Measurements from ENCODE around the gene SYNGR2. TPM values are rescaled to one million over a fixed set of nuclear protein-coding genes. Genes with fewer than 3 reads are reported as not detected.

The SYNGR2 gene
- total and polyA plus RNA-seq, 9 of the 15 experiments (the other 6 are each of a cell fraction or from before 2014, with no cell fraction given), result 1.4 to 173 (median 87.8) TPM

- in situ Hi-C loops (cut with MboI), result no loop called here
- H3K27ac ChIP-seq (ENCODE audit: extremely low read depth, low read depth, low read length), result peak overlapping the region; percentile 76
- no peaks in the 10 kb centered on the region for H3K9me3 ChIP-seq (replicated peaks; ENCODE audit: control insufficient read depth, insufficient read depth, low read depth, low read length)
- no TSS peak for BruUV-seq (replicated peaks)
- peak; percentile 60 to 84 (median 68) for DNase-seq (ENCODE audit: extremely low read depth in 1 of 4, low spot score in 3 of 4)
- H3K27me3 ChIP-seq (ENCODE audit: control insufficient read depth in 2 of 2, insufficient read depth in 2 of 2, low read length in 2 of 2), result no peaks in the 10 kb centered on the region
- H4K20me1 ChIP-seq (replicated peaks; ENCODE audit: control insufficient read depth, insufficient read depth, low read length), result no peaks in the 10 kb centered on the region
- H3K79me2 ChIP-seq (ENCODE audit: control insufficient read depth, insufficient read depth, low read length), result peaks cover 12% of the 10 kb centered on the region; the same call in 2 of the 3 replicates
- peak overlapping the region; percentile 44 to 90 for H3K9ac ChIP-seq (ENCODE audit: insufficient read depth in 1 of 2, low read depth in 2 of 2, low read length in 2 of 2)
- H3K36me3 ChIP-seq (ENCODE audit: control insufficient read depth, insufficient read depth, low read length), result no peaks in the 10 kb centered on the region
- H3K4me1 ChIP-seq (replicated peaks in 1 of 2; ENCODE audit: control insufficient read depth in 2 of 2, insufficient read depth in 2 of 2, low read length in 2 of 2), result peaks cover 70 to 99% of the 10 kb centered on the region in 2 experiments
- intact Hi-C loops (cut with micrococcal nuclease), result loop anchor here (2.0 to 5.0 kb wide), 2 partner anchors 50 to 53 kb away; partner anchors contain the start of genes AFMID and TK1
- ATAC-seq, result peak; percentile 33
- ChIA-PET CTCF (ENCODE audit: low intra/inter-chr PET ratio) (no interaction called here), POLR2A (interaction anchor here (0.6 to 0.8 kb wide), 4 partner anchors 10 to 346 kb away, joined by 3 to 4 read pairs (median 3); no protein-coding TSS in a partner anchor)
- H3K4me3 ChIP-seq, result no peak overlapping the region
- peak overlapping the region; percentile 97 for H2AFZ ChIP-seq (ENCODE audit: low read depth, low read length)
- FAIRE-seq, result peak; percentile 87
- H3K9me1 ChIP-seq (ENCODE audit: control insufficient read depth, insufficient read depth, low read length), result no peaks in the 10 kb centered on the region
- peak overlapping the region; percentile 62 for H3K4me2 ChIP-seq (ENCODE audit: insufficient read depth, low read length)
- 5% methylated on average over 25 of the region's 26 CpGs for WGBS (ENCODE audit: insufficient coverage, low coverage, missing lambda C conversion rate)
- TF ChIP-seq JUND (IDR thresholded peaks at IDR 0.05; ENCODE audit: borderline replicate concordance, low read depth, low read length) (peak; percentile 28; the same call in 1 of the 2 replicates), JUND (tag; IDR thresholded peaks at IDR 0.05; ENCODE audit: borderline replicate concordance, low read depth, low read length) (no peak; the same call in 2 of the 3 replicates), TAF15 (IDR thresholded peaks at IDR 0.05; ENCODE audit: low read depth, low read length) (no peak), U2AF1 (optimal IDR thresholded peaks at IDR 0.05; ENCODE audit: low read depth, low read length) (no peak), NFE2L1 (tag; IDR thresholded peaks at IDR 0.05; ENCODE audit: borderline replicate concordance, low read depth) (no peak), EHMT2 (IDR thresholded peaks at IDR 0.05) (0 out of 2 replicates have a peak, but pooled peaks have one; percentile 30), HMGXB4 (CRISPR knock-in tag; IDR thresholded peaks at IDR 0.05) (0 out of 2 replicates have a peak, but pooled peaks have one; percentile 42), ATF7 (IDR thresholded peaks at IDR 0.05) (peak; percentile 40; the same call in 1 of the 2 replicates), KAT8 (IDR thresholded peaks at IDR 0.05; ENCODE audit: low read depth) (no peak), RFX7 (CRISPR knock-in tag; IDR thresholded peaks at IDR 0.05) (no peak), CBX5 (IDR thresholded peaks at IDR 0.05; ENCODE audit: borderline replicate concordance, low read depth) (no peak), ARID3A (IDR thresholded peaks at IDR 0.05; ENCODE audit: borderline replicate concordance, low read depth, low read length) (no peak), MYC (IDR thresholded peaks at IDR 0.05; ENCODE audit: low read depth, low read length) (peak; percentile 97), MYC (CRISPR knock-in tag; IDR thresholded peaks at IDR 0.05; ENCODE audit: borderline replicate concordance, low read depth) (peak; percentile 64; the same call in 1 of the 2 replicates), XRCC4 (IDR thresholded peaks at IDR 0.05; ENCODE audit: extremely low read depth, insufficient read depth, insufficient read length) (no peak), GATAD2A (IDR thresholded peaks at IDR 0.05) (no peak), ZNF589 (CRISPR knock-in tag; IDR thresholded peaks at IDR 0.05; ENCODE audit: low read depth) (0 out of 2 replicates have a peak, but pooled peaks have one; percentile 22), GATAD2B (IDR thresholded peaks at IDR 0.05; ENCODE audit: borderline replicate concordance) (no peak)
Measured at GRCh38 chr17:78137392-78138203, 30.8 kb upstream of the SYNGR2 start.

Measured in K562 (cell line).